ENCODE measurements around the gene SHROOM4. TPM values are rescaled to one million over a fixed set of nuclear protein-coding genes. Genes with fewer than 3 reads are reported as not detected.

The SHROOM4 gene
- total RNA-seq, 3 donors from 2014 or later = 2.9 to 3.6 (median 3.2) TPM

- no peaks in the 10 kb centered on the region for H3K36me3 ChIP-seq (ENCODE audit: low read depth)
- no peak for TF ChIP-seq CTCF (IDR thresholded peaks at IDR 0.05)
- DNase-seq (no peak), ATAC-seq (no peak)
- H3K4me1 ChIP-seq (ENCODE audit: low read depth) = no peaks in the 10 kb centered on the region
- H3K4me3 ChIP-seq = no peak overlapping the region
- no peaks in the 10 kb centered on the region for H3K9me3 ChIP-seq
- intact Hi-C loops (cut with DNase I, micrococcal nuclease) = no loop called here
Observed at GRCh38 chrX:50638123-50638522, 175.9 kb downstream of the SHROOM4 start.

GRCh38 chrX:50635817-50636365 lies 178.1 kb downstream of the SHROOM4 start:
- H3K36me3 ChIP-seq (ENCODE audit: low read depth) = no peaks in the 10 kb centered on the region
- H3K4me3 ChIP-seq = no peak overlapping the region
- TF ChIP-seq CTCF (IDR thresholded peaks at IDR 0.05) = no peak
- H3K4me1 ChIP-seq (ENCODE audit: low read depth) = no peaks in the 10 kb centered on the region
- no peaks in the 10 kb centered on the region for H3K9me3 ChIP-seq
- intact Hi-C loops (cut with DNase I, micrococcal nuclease) = no loop called here
- DNase-seq (no peak), ATAC-seq (no peak)

GRCh38 chrX:50635162-50635561 lies 178.8 kb downstream of the SHROOM4 start:
- Histone ChIP-seq H3K4me3 (no peak overlapping the region), H3K9me3 (no peaks in the 10 kb centered on the region), H3K4me1 (ENCODE audit: low read depth) (no peaks in the 10 kb centered on the region), H3K36me3 (ENCODE audit: low read depth) (no peaks in the 10 kb centered on the region)
- no peak for DNase-seq
- no peak for TF ChIP-seq CTCF (IDR thresholded peaks at IDR 0.05)
- intact Hi-C loops (cut with DNase I, micrococcal nuclease) = no loop called here
- no peak for ATAC-seq

- Histone ChIP-seq H3K36me3 (ENCODE audit: low read depth) (no peaks in the 10 kb centered on the region), H3K9me3 (no peaks in the 10 kb centered on the region), H3K4me3 (no peak overlapping the region), H3K4me1 (ENCODE audit: low read depth) (no peaks in the 10 kb centered on the region)
- no peak for TF ChIP-seq CTCF (IDR thresholded peaks at IDR 0.05)
- ATAC-seq (no peak), DNase-seq (no peak)
- intact Hi-C loops (cut with DNase I, micrococcal nuclease) = no loop called here
Observed at GRCh38 chrX:50629774-50630173, 184.2 kb downstream of the SHROOM4 start.

GRCh38 chrX:50627696-50628095 lies 186.3 kb downstream of the SHROOM4 start:
- Histone ChIP-seq H3K9me3 (no peaks in the 10 kb centered on the region), H3K4me3 (no peak overlapping the region), H3K4me1 (ENCODE audit: low read depth) (no peaks in the 10 kb centered on the region), H3K36me3 (ENCODE audit: low read depth) (no peaks in the 10 kb centered on the region)
- ATAC-seq (no peak), DNase-seq (no peak)
- no peak for TF ChIP-seq CTCF (IDR thresholded peaks at IDR 0.05)
- intact Hi-C loops (cut with DNase I, micrococcal nuclease) = no loop called here

- H3K9me3 ChIP-seq = no peaks in the 10 kb centered on the region
- H3K4me3 ChIP-seq = no peak overlapping the region
- no peak for TF ChIP-seq CTCF (IDR thresholded peaks at IDR 0.05)
- H3K36me3 ChIP-seq (ENCODE audit: low read depth) = no peaks in the 10 kb centered on the region
- DNase-seq = no peak
- no peaks in the 10 kb centered on the region for H3K4me1 ChIP-seq (ENCODE audit: low read depth)
- no peak for ATAC-seq
- intact Hi-C loops (cut with DNase I, micrococcal nuclease) = no loop called here
Observed at GRCh38 chrX:50626432-50626831, 187.6 kb downstream of the SHROOM4 start.
